Stimulated activated naive CD8-positive, alpha-beta T cell treated with anti-CD3 and anti-CD28 coated beads, Interleukin-15, Interleukin-2, amounts not matched to agents 100 ng/mL and 50 ng/mL, for 24 hours (primary cell): Measurements from ENCODE around the gene IFI44.

Experiments
- H3K27ac Mint-ChIP-seq: one replicate; pipeline ENCODE4 v1.8.0; 2021; ENCODE audit warnings: mild to moderate bottlenecking, mixed read lengths
- H3K27me3 Mint-ChIP-seq: one replicate; pipeline ENCODE4 v1.8.0; 2021; ENCODE audit warnings: mixed read lengths
- H3K36me3 Mint-ChIP-seq: one replicate; pipeline ENCODE4 v1.8.0; 2021; ENCODE audit warnings: low read depth, mixed read lengths
- H3K4me1 Mint-ChIP-seq: one replicate; pipeline ENCODE4 v1.8.0; 2021; ENCODE audit warnings: low read depth, mixed read lengths
- H3K4me3 Mint-ChIP-seq: one replicate; pipeline ENCODE4 v1.8.0; 2021; ENCODE audit warnings: mild to moderate bottlenecking, mixed read lengths
- H3K9me3 Mint-ChIP-seq: one replicate; pipeline ENCODE4 v1.8.0; 2021; ENCODE audit warnings: mixed read lengths

Gene IFI44

DNA sequence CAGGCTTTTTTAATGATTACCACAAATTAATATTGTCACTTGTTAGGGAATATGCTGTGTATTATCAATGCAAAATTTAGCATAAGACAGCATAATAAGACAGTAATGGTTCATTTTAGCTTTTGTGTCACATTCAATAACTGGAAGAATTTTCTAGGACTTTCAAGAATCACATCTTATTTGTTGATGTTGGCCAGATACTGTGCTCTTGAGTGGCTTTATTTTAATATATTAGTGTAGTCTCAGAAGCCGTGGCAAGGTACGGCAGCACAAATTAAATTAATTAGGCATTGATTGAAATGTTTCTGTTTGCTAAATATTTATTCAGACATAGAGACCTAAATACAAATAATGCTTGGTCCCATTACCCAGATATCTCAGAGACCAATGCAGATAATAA lies 19.0 kb upstream of the IFI44 start:
- H3K4me3 Mint-ChIP-seq, result no peak overlapping the region
- peaks cover 27% of the 10 kb centered on the region for H3K4me1 Mint-ChIP-seq
- no peak overlapping the region for H3K27ac Mint-ChIP-seq
- H3K36me3 Mint-ChIP-seq, result peaks cover 45% of the 10 kb centered on the region
- no peaks in the 10 kb centered on the region for H3K27me3 Mint-ChIP-seq
- no peaks in the 10 kb centered on the region for H3K9me3 Mint-ChIP-seq

DNA sequence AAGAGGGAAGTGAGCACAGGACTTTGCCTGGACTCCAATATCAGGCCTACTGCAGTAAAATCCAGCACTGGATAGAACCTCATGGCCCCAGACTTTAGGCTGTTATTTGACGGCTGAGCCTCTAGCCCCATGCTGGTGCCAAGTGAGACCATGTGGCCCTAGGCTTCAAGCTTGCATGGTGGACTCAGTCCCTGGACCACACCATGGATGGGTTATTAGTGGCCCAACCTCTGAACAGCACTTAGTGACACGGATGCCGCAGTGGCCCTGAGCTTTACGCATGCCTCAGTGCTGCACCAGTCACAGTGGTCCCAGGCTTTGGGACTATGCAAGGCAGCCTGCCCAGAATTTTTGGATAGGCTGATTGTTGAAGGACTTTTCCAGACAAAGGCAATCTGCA lies 16.4 kb upstream of the IFI44 start:
- Mint-ChIP-seq H3K9me3 (no peaks in the 10 kb centered on the region), H3K4me3 (no peak overlapping the region), H3K27ac (no peak overlapping the region), H3K4me1 (peaks cover 10% of the 10 kb centered on the region), H3K36me3 (peaks cover 50% of the 10 kb centered on the region), H3K27me3 (no peaks in the 10 kb centered on the region)

DNA sequence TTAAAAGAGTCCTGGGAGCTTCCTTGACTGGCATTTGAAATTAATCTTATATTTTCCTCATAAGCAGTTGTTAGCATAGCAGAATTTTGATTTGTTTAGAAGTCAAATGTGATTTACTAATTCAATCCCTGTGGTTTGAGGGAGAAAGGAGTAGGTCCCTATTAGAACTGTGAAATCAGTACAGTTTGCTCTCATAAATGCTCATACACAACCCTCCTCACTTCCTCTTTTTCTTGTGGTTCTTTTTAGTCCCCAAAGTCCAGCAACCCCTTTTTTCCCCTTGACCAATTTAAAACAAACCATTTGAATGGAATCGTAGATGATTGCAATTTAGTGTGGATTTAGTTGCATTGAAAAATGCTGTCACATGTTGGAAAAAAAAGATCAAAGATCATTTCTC lies 9.2 kb upstream of the IFI44 start:
- Mint-ChIP-seq H3K27me3 (no peaks in the 10 kb centered on the region), H3K27ac (no peak overlapping the region), H3K9me3 (peaks cover 7% of the 10 kb centered on the region), H3K4me1 (peaks cover 21% of the 10 kb centered on the region), H3K4me3 (no peak overlapping the region), H3K36me3 (peaks cover 66% of the 10 kb centered on the region)

- no peak overlapping the region for H3K27ac Mint-ChIP-seq
- peaks cover 32% of the 10 kb centered on the region for H3K4me1 Mint-ChIP-seq
- H3K4me3 Mint-ChIP-seq, result no peak overlapping the region
- H3K27me3 Mint-ChIP-seq, result no peaks in the 10 kb centered on the region
- peaks cover 10% of the 10 kb centered on the region for H3K9me3 Mint-ChIP-seq
- peaks cover 75% of the 10 kb centered on the region for H3K36me3 Mint-ChIP-seq
These were observed 8.1 kb upstream of the IFI44 start for GRCh38 chr1:78641558-78641957.

- Mint-ChIP-seq H3K27me3 (no peaks in the 10 kb centered on the region), H3K9me3 (peaks cover 25% of the 10 kb centered on the region), H3K4me1 (peaks cover 42% of the 10 kb centered on the region), H3K36me3 (peaks cover 74% of the 10 kb centered on the region), H3K27ac (no peak overlapping the region), H3K4me3 (no peak overlapping the region)
These were observed 3.9 kb upstream of the IFI44 start for GRCh38 chr1:78645723-78646122.

GRCh38 chr1:78647238-78647637 lies 2.4 kb upstream of the IFI44 start:
- no peak overlapping the region for H3K4me3 Mint-ChIP-seq
- no peaks in the 10 kb centered on the region for H3K27me3 Mint-ChIP-seq
- H3K4me1 Mint-ChIP-seq, result peaks cover 52% of the 10 kb centered on the region
- peaks cover 25% of the 10 kb centered on the region for H3K9me3 Mint-ChIP-seq
- H3K36me3 Mint-ChIP-seq, result peaks cover 61% of the 10 kb centered on the region
- H3K27ac Mint-ChIP-seq, result no peak overlapping the region

GRCh38 chr1:78650114-78650660 lies 556 bp downstream of the IFI44 start:
- Mint-ChIP-seq H3K27me3 (no peaks in the 10 kb centered on the region), H3K4me3 (peak overlapping the region; percentile 87), H3K36me3 (peaks cover 56% of the 10 kb centered on the region), H3K4me1 (peaks cover 49% of the 10 kb centered on the region), H3K9me3 (peaks cover 18% of the 10 kb centered on the region), H3K27ac (peak overlapping the region; percentile 83)

GRCh38 chr1:78651241-78651640 lies 1.6 kb downstream of the IFI44 start:
- Mint-ChIP-seq H3K4me3 (peak overlapping the region; percentile 87), H3K27me3 (no peaks in the 10 kb centered on the region), H3K27ac (peak overlapping the region; percentile 83), H3K4me1 (peaks cover 38% of the 10 kb centered on the region), H3K36me3 (peaks cover 57% of the 10 kb centered on the region), H3K9me3 (peaks cover 18% of the 10 kb centered on the region)

- Mint-ChIP-seq H3K4me3 (peak overlapping the region; percentile 87), H3K27ac (peak overlapping the region; percentile 83), H3K36me3 (peaks cover 52% of the 10 kb centered on the region), H3K4me1 (peaks cover 31% of the 10 kb centered on the region), H3K27me3 (no peaks in the 10 kb centered on the region), H3K9me3 (peaks cover 10% of the 10 kb centered on the region)
These were observed 2.5 kb downstream of the IFI44 start for GRCh38 chr1:78652019-78652560.

GRCh38 chr1:78658901-78659300 lies 9.3 kb downstream of the IFI44 start:
- peaks cover 73% of the 10 kb centered on the region for H3K36me3 Mint-ChIP-seq
- H3K4me3 Mint-ChIP-seq, result no peak overlapping the region
- no peaks in the 10 kb centered on the region for H3K27me3 Mint-ChIP-seq
- peaks cover 16% of the 10 kb centered on the region for H3K4me1 Mint-ChIP-seq
- no peak overlapping the region for H3K27ac Mint-ChIP-seq
- H3K9me3 Mint-ChIP-seq, result no peaks in the 10 kb centered on the region

DNA sequence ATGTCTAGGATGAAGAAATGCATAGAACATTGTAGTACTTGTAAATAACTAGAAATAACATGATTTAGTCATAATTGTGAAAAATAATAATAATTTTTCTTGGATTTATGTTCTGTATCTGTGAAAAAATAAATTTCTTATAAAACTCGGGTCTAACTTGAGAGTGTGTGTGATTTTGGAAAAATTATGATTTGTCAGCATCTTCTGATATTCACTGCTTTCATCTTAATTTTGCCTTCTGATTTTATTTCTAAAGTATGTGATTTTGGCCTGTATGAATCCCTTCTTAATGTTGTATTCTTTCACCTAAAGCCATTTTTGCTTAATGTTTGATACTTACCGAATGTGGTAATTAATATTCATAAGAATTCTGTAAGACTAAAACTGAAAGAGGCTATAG lies 14.3 kb downstream of the IFI44 start:
- Mint-ChIP-seq H3K27ac (no peak overlapping the region), H3K4me3 (no peak overlapping the region), H3K4me1 (peaks cover 15% of the 10 kb centered on the region), H3K9me3 (no peaks in the 10 kb centered on the region), H3K36me3 (peaks cover 44% of the 10 kb centered on the region), H3K27me3 (no peaks in the 10 kb centered on the region)

GRCh38 chr1:78664763-78665162 lies 15.1 kb downstream of the IFI44 start:
- H3K27ac Mint-ChIP-seq, result no peak overlapping the region
- H3K36me3 Mint-ChIP-seq, result peaks cover 36% of the 10 kb centered on the region
- no peak overlapping the region for H3K4me3 Mint-ChIP-seq
- H3K4me1 Mint-ChIP-seq, result peaks cover 15% of the 10 kb centered on the region
- no peaks in the 10 kb centered on the region for H3K9me3 Mint-ChIP-seq
- no peaks in the 10 kb centered on the region for H3K27me3 Mint-ChIP-seq

DNA sequence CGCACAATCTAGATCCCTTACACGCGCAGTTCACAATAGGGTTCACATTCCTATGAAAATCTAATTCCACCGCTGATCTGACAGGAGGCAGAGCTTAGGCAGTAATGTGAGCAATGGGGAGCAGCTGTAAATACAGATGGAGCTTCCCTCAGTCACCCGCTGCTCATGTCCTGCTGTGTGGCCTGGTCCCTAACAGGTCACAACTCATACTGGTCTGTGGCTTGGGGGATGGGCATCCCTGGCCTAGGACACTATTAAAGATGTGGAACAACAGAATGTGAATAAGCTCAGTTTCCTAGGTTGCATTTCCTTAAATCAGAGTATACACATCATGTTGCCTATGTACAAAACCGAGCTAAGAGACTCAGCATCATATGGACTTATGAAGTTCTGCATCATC lies 16.2 kb downstream of the IFI44 start:
- peaks cover 9% of the 10 kb centered on the region for H3K4me1 Mint-ChIP-seq
- no peaks in the 10 kb centered on the region for H3K27me3 Mint-ChIP-seq
- H3K4me3 Mint-ChIP-seq, result no peak overlapping the region
- peaks cover 27% of the 10 kb centered on the region for H3K36me3 Mint-ChIP-seq
- H3K27ac Mint-ChIP-seq, result no peak overlapping the region
- no peaks in the 10 kb centered on the region for H3K9me3 Mint-ChIP-seq

- no peak overlapping the region for H3K27ac Mint-ChIP-seq
- H3K27me3 Mint-ChIP-seq, result no peaks in the 10 kb centered on the region
- peaks cover 11% of the 10 kb centered on the region for H3K36me3 Mint-ChIP-seq
- H3K4me1 Mint-ChIP-seq, result peaks cover 9% of the 10 kb centered on the region
- no peaks in the 10 kb centered on the region for H3K9me3 Mint-ChIP-seq
- H3K4me3 Mint-ChIP-seq, result no peak overlapping the region
These were observed 18.3 kb downstream of the IFI44 start for GRCh38 chr1:78667939-78668338.

- Mint-ChIP-seq H3K27me3 (no peaks in the 10 kb centered on the region), H3K9me3 (no peaks in the 10 kb centered on the region), H3K4me1 (peaks cover 9% of the 10 kb centered on the region), H3K36me3 (peaks cover 6% of the 10 kb centered on the region), H3K4me3 (no peak overlapping the region), H3K27ac (no peak overlapping the region)
These were observed 18.8 kb downstream of the IFI44 start for GRCh38 chr1:78668427-78668826.

- Mint-ChIP-seq H3K4me3 (no peak overlapping the region), H3K27ac (no peak overlapping the region), H3K9me3 (no peaks in the 10 kb centered on the region), H3K4me1 (no peaks in the 10 kb centered on the region), H3K36me3 (no peaks in the 10 kb centered on the region), H3K27me3 (no peaks in the 10 kb centered on the region)
These were observed 22.8 kb downstream of the IFI44 start for GRCh38 chr1:78672428-78672827.
